Muscle of arm (tissue), 12 donors: ENCODE measurements around the gene TBC1D22A. TPM values are rescaled to one million over a fixed set of nuclear protein-coding genes. Genes with fewer than 3 reads are reported as not detected.

Source experiments
- DNase-seq: peaks from one replicate; pipeline ENCODE4 v3.0.0-alpha.2; 2013
- polyA plus RNA-seq, 12 donors: library from polyadenylated mRNA; unstranded; fragments of 120-200 nt; gene quantifications; one replicate each; pipeline ENCODE4 v1.2.1, GENCODE V29; 2013; ENCODE audit not compliant: insufficient read length in 12 of 12

TBC1D22A gene
- polyA plus RNA-seq, 12 donors, result 10.3 to 18.0 (median 13.1) TPM; not detected in 1

DNA sequence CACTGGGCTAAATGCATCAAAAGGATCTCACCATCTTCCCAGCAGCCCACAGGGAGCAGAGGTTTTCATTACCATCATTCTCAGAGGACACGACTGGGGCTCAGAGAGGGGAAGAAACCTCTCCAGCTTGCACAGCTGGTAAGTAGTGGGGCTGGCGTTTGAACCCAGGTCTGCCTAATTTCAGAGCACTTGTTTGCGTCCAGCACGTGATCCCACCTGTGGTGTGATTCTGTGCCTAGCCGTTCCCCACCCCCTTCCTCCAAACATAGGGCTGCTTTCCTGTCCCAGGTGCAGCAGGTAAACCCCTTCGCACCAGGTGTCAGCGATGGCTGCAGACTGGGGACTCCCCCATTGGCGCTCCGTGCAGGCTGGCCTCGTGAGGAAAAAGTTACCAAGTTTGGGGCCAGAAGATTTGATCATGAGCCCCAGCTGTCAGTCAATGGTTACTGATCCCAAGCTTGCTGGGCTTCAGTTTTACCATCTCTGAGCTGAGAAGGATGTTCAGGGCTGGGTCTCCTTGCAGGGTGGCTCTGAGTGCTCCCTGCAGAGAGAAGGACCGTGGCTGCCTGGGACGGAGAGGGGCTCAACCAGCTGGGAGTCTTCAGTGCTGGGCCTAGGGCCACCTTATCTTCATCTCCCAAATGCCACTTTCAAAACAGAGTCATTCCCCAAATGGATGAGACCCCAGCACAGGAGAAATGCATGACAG is 445.6 kb downstream of the TBC1D22A start:
- DNase-seq, result no peak

DNA sequence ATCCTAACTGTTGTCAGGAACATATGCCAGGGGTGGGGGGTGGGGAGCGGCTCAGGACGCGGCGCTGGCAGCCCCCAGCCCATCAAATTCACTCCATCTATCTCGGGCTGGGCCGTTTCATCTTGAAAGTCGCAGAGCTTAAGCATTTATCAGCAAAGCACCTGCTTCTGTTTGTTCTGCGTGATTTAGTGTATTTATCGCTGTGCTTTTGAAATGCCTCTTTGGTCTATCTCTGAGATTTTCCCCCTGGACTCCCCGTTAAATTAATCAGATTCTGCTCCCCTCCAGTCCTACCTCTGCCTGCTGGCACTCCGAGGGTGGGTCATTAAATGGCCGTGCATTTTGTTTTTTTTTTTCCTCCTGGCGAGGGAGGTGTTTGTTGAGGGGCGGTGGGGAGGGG is 446.2 kb downstream of the TBC1D22A start:
- DNase-seq, result no peak

DNA sequence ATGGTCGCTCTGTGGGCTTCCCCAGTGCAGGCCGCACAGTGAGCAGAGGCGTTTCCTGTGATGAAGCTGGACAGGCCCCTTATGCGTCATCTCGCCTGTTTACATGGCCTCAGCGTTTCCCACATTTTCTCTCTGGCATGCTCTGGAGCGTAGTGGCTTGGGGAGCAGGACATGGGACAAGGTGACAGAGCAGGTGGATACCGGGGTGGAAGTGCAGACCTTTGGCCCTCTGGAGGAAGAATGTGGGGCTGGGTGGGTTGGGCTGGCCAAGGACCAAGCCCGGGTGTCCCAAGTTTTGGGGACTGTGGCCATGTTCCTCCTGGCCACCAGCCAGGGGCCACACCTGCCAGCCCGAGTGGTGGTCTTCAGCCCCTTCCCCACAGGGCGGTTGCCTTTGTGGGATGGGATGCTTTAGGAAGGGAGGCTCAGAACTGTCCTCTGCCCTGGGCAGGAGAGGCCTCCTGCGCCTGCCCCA is 446.6 kb downstream of the TBC1D22A start:
- DNase-seq, result no peak

- no peak for DNase-seq
These were observed 447.1 kb downstream of the TBC1D22A start for GRCh38 chr22:47209547-47210023.

GRCh38 chr22:47210112-47210657 is 447.7 kb downstream of the TBC1D22A start:
- DNase-seq, result no peak

DNA sequence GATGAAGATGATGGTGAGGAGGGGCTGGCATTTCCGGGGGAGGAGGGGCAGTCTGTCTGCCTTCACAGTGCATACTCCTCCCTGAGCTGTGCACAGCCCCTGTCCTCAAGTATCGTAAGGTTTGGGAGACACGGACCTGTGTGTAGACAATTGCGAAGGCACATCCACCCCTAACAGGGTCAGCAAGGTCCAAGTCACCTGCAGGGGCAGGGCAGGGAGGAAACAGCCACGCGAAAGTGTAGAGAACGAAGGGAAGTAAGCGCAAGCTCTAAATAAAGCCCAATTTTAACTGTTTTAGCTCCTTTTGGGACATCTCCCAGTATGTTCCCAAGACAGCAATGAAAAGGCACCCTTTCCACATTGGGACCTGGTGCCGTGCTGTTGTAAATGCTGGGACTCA is 448.2 kb downstream of the TBC1D22A start:
- no peak for DNase-seq

- DNase-seq, result no peak
These were observed 451.3 kb downstream of the TBC1D22A start for GRCh38 chr22:47213571-47214230.

DNA sequence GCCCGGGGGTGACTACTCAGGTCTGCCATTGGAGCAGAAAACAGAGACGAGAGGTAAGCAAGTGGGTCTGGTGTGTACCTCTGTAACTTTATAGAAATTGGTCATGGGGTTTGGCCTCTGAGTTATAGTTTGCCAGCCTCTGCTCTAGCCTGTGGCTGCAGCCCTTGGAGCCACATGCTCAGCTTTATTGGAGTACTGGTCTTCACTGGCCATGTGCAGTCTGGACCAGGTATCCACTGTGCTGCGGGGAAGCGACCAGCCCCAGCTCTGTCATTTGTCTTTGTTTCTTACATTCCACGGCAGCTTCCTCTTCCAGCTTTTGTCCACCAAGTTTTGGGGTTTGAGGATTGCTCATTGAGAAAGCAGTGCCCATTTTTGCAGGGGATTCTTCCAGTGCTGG is 453.4 kb downstream of the TBC1D22A start:
- no peak for DNase-seq

DNA sequence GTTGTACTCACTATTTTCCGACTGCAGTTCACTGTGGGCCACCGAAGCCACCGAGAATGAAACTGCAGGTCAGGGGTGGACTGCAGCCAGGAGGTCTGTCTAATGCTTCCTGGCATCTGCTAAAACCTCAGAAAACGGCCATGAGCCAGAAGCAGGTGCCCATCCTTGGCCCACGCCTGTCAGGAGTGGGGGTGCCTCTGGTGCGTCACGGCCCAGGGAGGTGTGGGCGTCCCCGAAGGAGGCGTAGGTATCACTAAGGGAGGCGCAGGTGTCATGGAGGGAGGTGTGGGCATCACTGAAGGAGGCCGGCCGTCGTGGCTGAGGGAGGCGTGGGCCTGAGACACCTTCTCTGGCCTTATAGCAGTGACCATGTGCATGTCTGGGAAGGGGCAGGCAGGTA is 456.2 kb downstream of the TBC1D22A start:
- DNase-seq, result no peak

DNA sequence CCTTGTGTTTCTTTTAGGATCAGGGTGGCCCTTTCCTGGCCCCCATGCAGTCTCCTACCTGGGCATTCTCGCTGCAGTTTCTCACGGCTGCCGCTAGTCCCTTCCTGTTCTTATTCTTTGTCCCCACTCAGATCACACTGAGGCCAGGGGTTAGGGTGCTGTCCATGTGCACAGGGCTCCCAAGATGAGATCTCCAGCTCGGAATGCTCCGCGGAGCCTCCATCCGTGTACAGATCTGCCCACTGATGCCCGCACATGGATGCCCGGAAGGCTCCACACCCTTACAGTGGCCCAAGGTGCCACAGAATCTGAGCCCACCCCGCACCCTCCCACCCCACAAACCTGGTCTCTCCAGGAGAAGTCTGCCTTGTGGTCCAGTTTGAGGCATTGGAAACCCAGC is 457.3 kb downstream of the TBC1D22A start:
- no peak for DNase-seq

- DNase-seq, result no peak
These were observed 458.3 kb downstream of the TBC1D22A start for GRCh38 chr22:47220752-47221151.

DNA sequence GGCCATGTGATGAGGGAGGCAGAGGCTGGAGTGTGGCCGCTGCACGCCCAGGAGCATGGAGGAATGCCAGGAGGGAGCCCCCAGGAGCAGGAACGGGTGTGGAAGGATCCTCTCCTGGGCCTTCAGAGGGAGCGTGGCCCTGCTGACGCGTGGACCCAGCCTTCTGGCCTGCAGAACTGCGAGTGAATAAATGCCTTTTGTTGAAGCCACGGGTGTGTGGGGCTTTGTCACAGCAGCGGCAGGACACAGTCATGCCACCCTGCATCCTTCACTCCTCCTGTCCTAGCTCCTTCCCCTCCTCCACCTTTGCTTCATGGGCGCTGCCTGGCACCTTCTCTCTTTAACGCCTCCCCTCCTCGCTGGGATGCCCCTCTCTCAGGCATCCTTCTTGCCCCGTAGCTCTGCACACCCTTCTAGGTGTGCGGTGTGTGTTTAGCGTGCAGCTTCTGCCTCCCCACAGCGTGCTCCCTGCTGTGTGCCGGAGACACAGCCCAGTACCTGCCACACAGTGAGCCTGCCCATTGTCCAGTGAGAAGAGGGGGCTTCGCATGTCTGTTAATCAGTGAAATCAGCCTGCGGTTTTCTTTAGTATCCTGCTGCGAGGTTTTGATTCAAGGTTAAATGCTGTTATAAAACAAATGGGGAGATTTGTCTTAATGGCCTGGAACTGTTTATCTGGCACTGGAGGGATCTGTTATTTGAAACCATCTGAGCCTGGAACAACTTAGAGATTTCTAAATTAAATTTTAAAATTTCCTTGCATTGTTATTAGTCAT is 459.6 kb downstream of the TBC1D22A start:
- no peak for DNase-seq

Other genes starting within 250 kb of the TBC1D22A start
- gene CELSR1, start 225.0 kb upstream of the TBC1D22A start, polyA plus RNA-seq, result 10 to 100 TPM in 1 of 12 donors, 1 to 10 TPM in 10, not detected in 1; 1.4 to 24.7 (median 5.0) TPM
- 10 to 100 TPM; 11.0 to 93.7 (median 14.9) TPM for gene GRAMD4, start 142.3 kb upstream of the TBC1D22A start, polyA plus RNA-seq
- 10 to 100 TPM in 11 of 12 donors, not detected in 1; 18.1 to 33.1 (median 22.2) TPM for gene CERK, start 24.4 kb upstream of the TBC1D22A start, polyA plus RNA-seq